GM12878 (cell line): ENCODE data around the gene ECM2. TPM values are rescaled to one million over a fixed set of nuclear protein-coding genes. Genes with fewer than 3 reads are reported as not detected.
A peak's percentile ranks its signal among the peaks of the same experiment; 100 is the strongest.

ENCODE experiments used
- ATAC-seq: fragments of 200-7000 bp; cut with Tn5 transposase; 3 replicates; pipeline ENCODE4 v1.9.1; 2020; ENCODE audit warnings: mild to moderate bottlenecking, moderate library complexity
- BruUV-seq: library from RNA; stranded (reverse); fragments of 400-500 nt; replicated peaks from 2 replicates; lab custom pipeline; 2021; lab: Mats Ljungman, UMichigan
- CTCF ChIA-PET: fragments of 300-600 bp; sonication (Branson Sonifier 250); formaldehyde crosslinking; extraction: SDS; loops from one replicate; lab custom pipeline; 2021; ENCODE audit warnings: inconsistent platforms; lab: Yijun Ruan, JAX
- POLR2A ChIA-PET: fragments of 350-600 bp; formaldehyde crosslinking; extraction: SDS; loops from one replicate; lab custom pipeline; 2021; ENCODE audit warnings: inconsistent platforms; lab: Charles Lee
- RAD21 ChIA-PET: fragments of 300-600 bp; sonication (Branson Sonifier 250); formaldehyde crosslinking; loops from one replicate; lab custom pipeline; 2023; ENCODE audit warnings: antibody characterized with exemption; ENCODE audit not compliant: unreplicated experiment; lab: Charles Lee
- SMC1A ChIA-PET: fragments of 300-600 bp; sonication (Branson Sonifier 250); formaldehyde crosslinking; loops from one replicate; lab custom pipeline; 2023; ENCODE audit not compliant: unreplicated experiment, uncharacterized antibody; lab: Charles Lee
- DNase-seq: peaks from one replicate; pipeline ENCODE4 v3.0.0-alpha.2; 2011; ENCODE audit warnings: low read depth, low spot score
- FAIRE-seq: peaks from 3 replicates; lab custom pipeline; 2011; peaks lifted over from hg19 to GRCh38; lab: Jason Lieb, UNC
- H2AFZ ChIP-seq: 2 replicates; pipeline ENCODE4 v1.6.0; 2011; ENCODE audit warnings: low read depth, low read length, control low read depth; ENCODE audit not compliant: control insufficient read depth
- H3K27ac ChIP-seq: 2 replicates; pipeline ENCODE4 v1.5.1; 2011; ENCODE audit warnings: control low read depth; ENCODE audit not compliant: control insufficient read depth, insufficient read depth
- H3K27me3 ChIP-seq, 2 experiments: replicated peaks in 1 of 2; 2 replicates each; pipeline versions ENCODE4 v1.6.0 to v1.6.1; 2011; ENCODE audit warnings: low read length in 1 of 2; ENCODE audit not compliant: control insufficient read depth in 2 of 2, insufficient read depth in 2 of 2
- H3K36me3 ChIP-seq, 2 experiments: 2 replicates each; pipeline ENCODE4 v1.5.1; 2011; ENCODE audit warnings: low read length in 1 of 2; ENCODE audit not compliant: control insufficient read depth in 2 of 2, insufficient read depth in 2 of 2
- H3K4me1 ChIP-seq: 2 replicates; pipeline ENCODE4 v1.6.1; 2011; ENCODE audit warnings: mild to moderate bottlenecking, low read length, moderate library complexity, mixed read lengths; ENCODE audit not compliant: control insufficient read depth, insufficient read depth
- H3K4me2 ChIP-seq: 2 replicates; pipeline ENCODE4 v1.6.0; 2011; ENCODE audit warnings: control low read depth; ENCODE audit not compliant: control insufficient read depth, insufficient read depth
- H3K4me3 ChIP-seq: fragments of 200-600 bp; sonication (generic); 2 replicates; pipeline ENCODE4 v1.5.1; 2016
- H3K79me2 ChIP-seq: 2 replicates; pipeline ENCODE4 v1.6.0; 2011; ENCODE audit warnings: low read length; ENCODE audit not compliant: control insufficient read depth, insufficient read depth
- H3K9ac ChIP-seq: 2 replicates; pipeline ENCODE4 v1.8.0; 2011; ENCODE audit warnings: low read length, control low read depth, mixed read lengths; ENCODE audit not compliant: control insufficient read depth, insufficient read depth
- H3K9me3 ChIP-seq: replicated peaks from 3 replicates; pipeline ENCODE4 v1.5.1; 2011; ENCODE audit warnings: mild to moderate bottlenecking, low read length; ENCODE audit not compliant: control insufficient read depth, insufficient read depth
- H4K20me1 ChIP-seq: 2 replicates; pipeline ENCODE4 v1.6.0; 2011; ENCODE audit not compliant: control insufficient read depth, insufficient read depth
- BHLHE40 ChIP-seq, 2 experiments: fragments of 450-650 bp in 1 of 2; IDR thresholded peaks; 2 replicates each; pipeline ENCODE4 v1.6.1; 2011 to 2017; ENCODE audit warnings: low read depth in 2 of 2, borderline replicate concordance in 1 of 2, improper control_type of control experiment in 1 of 2, low read length in 1 of 2, mild to moderate bottlenecking in 1 of 2
- EZH2 ChIP-seq: IDR thresholded peaks from 2 replicates; pipeline ENCODE4 v1.6.1; 2012; ENCODE audit warnings: low read depth, mild to moderate bottlenecking, control low read depth, inconsistent platforms, low read length, borderline replicate concordance; ENCODE audit not compliant: control insufficient read depth
- KAT2A ChIP-seq: conservative IDR thresholded peaks from 2 replicates; pipeline ENCODE4 v1.6.1; 2011; ENCODE audit warnings: low read depth, low read length; ENCODE audit not compliant: control insufficient read depth
- RAD21 ChIP-seq: IDR thresholded peaks from 2 replicates; pipeline ENCODE4 v1.6.1; 2011; ENCODE audit warnings: mild to moderate bottlenecking, low read depth, low read length, moderate library complexity; ENCODE audit not compliant: insufficient read depth
- WGBS: methylation state at CpG from one replicate; pipeline ENCODE4 v1.1.6; 2016; ENCODE audit warnings: low lambda C conversion rate; ENCODE audit not compliant: insufficient replicate concordance, insufficient coverage; ENCODE audit errors: missing lambda C conversion rate; 5-methylcytosine and 5-hydroxymethylcytosine counted together
- in situ Hi-C: fragments of 300-500 bp; cut with MboI; formaldehyde crosslinking; loops from 9 replicates; pipeline ENCODE4 v1.14.3; 2018; ENCODE audit warnings: mixed read lengths
- intact Hi-C: fragments of 100-400 bp; cut with micrococcal nuclease; formaldehyde crosslinking; loops from one replicate; pipeline ENCODE4 v1.14.2; 2022; ENCODE audit not compliant: unreplicated experiment
- polyA plus RNA-seq, 11 experiments: library from polyadenylated mRNA; depleted of rRNA in 4 of 11; unstranded in 6 of 11; stranded (reverse) in 5 of 11; fragments of >200 nt; fragmentation: Nextera tagmentation in 4 of 11; fragmentation: Illumina TruSeq in 1 of 11; extraction: Ambion mirVana in 4 of 11; extraction: Trizol in 1 of 11; gene quantifications; 1 replicate in 1 of 11; 2 replicates in 10 of 11; pipeline versions ENCODE4 v1.2.1 to v1.2.3, GENCODE V29; 2011 to 2016; ENCODE audit warnings: inconsistent platforms in 2 of 11, missing spikeins in 2 of 11, low read depth in 1 of 11
- total RNA-seq, 4 experiments: library from RNA; depleted of rRNA in 3 of 4; stranded (reverse); fragments of >200 nt in 3 of 4; fragmentation: Illumina TruSeq in 1 of 4; extraction: Trizol in 1 of 4; gene quantifications; 2 replicates each; pipeline versions ENCODE4 v1.2.1 to v1.2.3, GENCODE V29; 2013 to 2021

Gene ECM2
- total and polyA plus RNA-seq, 10 of the 15 experiments (the other 5 are each of a cell fraction or from before 2014, with no cell fraction given): 0.03 to 0.67 (median 0.09) TPM; not detected in 2

DNA sequence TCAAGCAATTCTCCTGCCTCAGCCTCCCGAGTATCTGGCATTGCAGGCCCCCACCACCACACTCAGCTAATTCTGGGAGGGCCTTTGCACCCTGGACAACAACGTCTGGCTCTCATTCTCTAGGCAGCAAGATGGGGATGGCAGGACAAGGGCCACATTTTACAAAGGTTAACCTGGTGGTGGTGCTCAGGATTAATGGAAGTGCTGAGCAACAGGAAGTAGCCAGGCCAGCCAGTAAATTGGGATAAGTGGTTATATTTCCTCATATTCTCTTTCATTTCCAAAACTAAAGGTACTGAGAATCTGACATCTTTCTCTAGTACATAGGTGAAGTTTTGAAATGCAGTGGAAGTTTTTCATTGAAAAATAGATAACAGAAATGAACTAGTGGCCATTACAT, 28.8 kb downstream of the ECM2 start:
- no peaks in the 10 kb centered on the region for H3K36me3 ChIP-seq
- no TSS peak for BruUV-seq
- 71% methylated on average over 2 of the region's 2 CpGs for WGBS
- ChIA-PET RAD21 (no interaction called here), POLR2A (no interaction called here), CTCF (no interaction called here), SMC1A (no interaction called here)
- H3K4me1 ChIP-seq: peaks cover 3% of the 10 kb centered on the region; the same call in 1 of the 2 replicates
- no peak overlapping the region for H3K4me3 ChIP-seq
- DNase-seq (no peak), FAIRE-seq (no peak), ATAC-seq (no peak)
- H4K20me1 ChIP-seq: no peaks in the 10 kb centered on the region
- H2AFZ ChIP-seq: no peak overlapping the region
- H3K9ac ChIP-seq: no peak overlapping the region
- H3K27ac ChIP-seq: no peak overlapping the region
- H3K27me3 ChIP-seq: no peaks in the 10 kb centered on the region
- no peaks in the 10 kb centered on the region for H3K79me2 ChIP-seq
- intact Hi-C loops (loop anchor here (10.0 kb wide), 1 partner anchor 128 kb away; no protein-coding TSS in a partner anchor), in situ Hi-C loops (no loop called here)
- H3K9me3 ChIP-seq: no peaks in the 10 kb centered on the region
- H3K4me2 ChIP-seq: no peak overlapping the region
- TF ChIP-seq EZH2 (no peak), RAD21 (0 out of 2 replicates have a peak, but pooled peaks have one; percentile 6)

- WGBS: 97% methylated on average over 3 of the region's 3 CpGs
- Histone ChIP-seq H3K4me3 (no peak overlapping the region), H3K79me2 (no peaks in the 10 kb centered on the region), H2AFZ (no peak overlapping the region), H3K9me3 (no peaks in the 10 kb centered on the region)
- ChIA-PET RAD21 (no interaction called here), POLR2A (no interaction called here), SMC1A (no interaction called here)
- no peak for FAIRE-seq
- no peak for TF ChIP-seq KAT2A
- no peak for TF ChIP-seq BHLHE40 (IDR thresholded peaks at IDR 0.05; ENCODE audit: borderline replicate concordance in 1 of 2, low read depth in 2 of 2, low read length in 1 of 2)
- TF ChIP-seq, all 136 proteins: peak for 0
- DNase-seq: no peak
- no peak for ATAC-seq
- H3K4me2 ChIP-seq: no peak overlapping the region
- no peaks in the 10 kb centered on the region for H4K20me1 ChIP-seq
- no peak overlapping the region for H3K9ac ChIP-seq
- H3K4me1 ChIP-seq: peaks cover 3% of the 10 kb centered on the region; the same call in 1 of the 2 replicates
- in situ Hi-C loops: no loop called here
- CTCF ChIA-PET: no interaction called here
- no peaks in the 10 kb centered on the region for H3K27me3 ChIP-seq
- no peak overlapping the region for H3K27ac ChIP-seq
- intact Hi-C loops: loop anchor here (10.0 kb wide), 1 partner anchor 128 kb away; no protein-coding TSS in a partner anchor
- H3K36me3 ChIP-seq: no peaks in the 10 kb centered on the region
- BruUV-seq: no TSS peak
Measured at GRCh38 chr9:92506184-92506857, 29.5 kb downstream of the ECM2 start.
